Measurements from ENCODE around the gene L3MBTL2. TPM values are rescaled to one million over a fixed set of nuclear protein-coding genes. Genes with fewer than 3 reads are reported as not detected.

L3MBTL2 gene
- total RNA-seq, 1 donor from 2014 or later, result 32.7 TPM

DNA sequence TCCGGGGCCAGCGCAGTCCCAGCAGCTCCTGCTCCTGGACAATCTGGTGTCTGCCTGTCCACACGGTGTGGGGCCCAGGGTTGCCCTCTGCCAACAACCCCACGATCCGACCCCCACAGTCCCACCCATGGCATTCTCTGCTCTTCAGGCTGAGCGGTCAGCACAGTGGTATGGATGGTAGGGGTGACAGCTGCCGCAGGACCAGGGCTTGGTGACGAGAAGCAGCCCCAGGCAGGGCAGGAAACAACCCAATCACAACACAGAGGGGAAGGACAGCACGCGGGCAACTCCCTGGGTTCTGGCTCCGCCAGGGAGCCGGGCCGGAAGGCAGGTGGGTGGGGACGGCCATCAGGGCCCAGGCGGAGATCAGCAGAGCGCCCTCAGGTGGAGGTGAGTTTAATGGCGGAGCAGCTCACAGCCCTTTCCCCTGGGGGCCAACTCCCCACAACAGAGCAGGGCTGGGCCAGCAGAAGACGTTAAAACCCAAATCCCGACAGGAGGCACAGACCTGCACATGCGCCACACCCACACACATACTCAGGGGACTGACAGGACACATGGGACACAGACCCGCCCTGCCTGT, 40.9 kb downstream of the L3MBTL2 start:
- Mint-ChIP-seq H3K36me3 (peaks cover 7% of the 10 kb centered on the region), H3K4me1 (ENCODE audit: unreplicated experiment) (no peaks in the 10 kb centered on the region), H3K9me3 (no peaks in the 10 kb centered on the region), H3K27ac (no peak overlapping the region), H3K27me3 (no peaks in the 10 kb centered on the region), H3K4me3 (no peak overlapping the region)
- TF ChIP-seq, protein P1, sequence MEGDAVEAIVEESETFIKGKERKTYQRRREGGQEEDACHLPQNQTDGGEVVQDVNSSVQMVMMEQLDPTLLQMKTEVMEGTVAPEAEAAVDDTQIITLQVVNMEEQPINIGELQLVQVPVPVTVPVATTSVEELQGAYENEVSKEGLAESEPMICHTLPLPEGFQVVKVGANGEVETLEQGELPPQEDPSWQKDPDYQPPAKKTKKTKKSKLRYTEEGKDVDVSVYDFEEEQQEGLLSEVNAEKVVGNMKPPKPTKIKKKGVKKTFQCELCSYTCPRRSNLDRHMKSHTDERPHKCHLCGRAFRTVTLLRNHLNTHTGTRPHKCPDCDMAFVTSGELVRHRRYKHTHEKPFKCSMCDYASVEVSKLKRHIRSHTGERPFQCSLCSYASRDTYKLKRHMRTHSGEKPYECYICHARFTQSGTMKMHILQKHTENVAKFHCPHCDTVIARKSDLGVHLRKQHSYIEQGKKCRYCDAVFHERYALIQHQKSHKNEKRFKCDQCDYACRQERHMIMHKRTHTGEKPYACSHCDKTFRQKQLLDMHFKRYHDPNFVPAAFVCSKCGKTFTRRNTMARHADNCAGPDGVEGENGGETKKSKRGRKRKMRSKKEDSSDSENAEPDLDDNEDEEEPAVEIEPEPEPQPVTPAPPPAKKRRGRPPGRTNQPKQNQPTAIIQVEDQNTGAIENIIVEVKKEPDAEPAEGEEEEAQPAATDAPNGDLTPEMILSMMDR (conservative IDR thresholded peaks at IDR 0.05), result peak; percentile 16
- no peak for DNase-seq (ENCODE audit: extremely low spot score, unreplicated experiment)

DNA sequence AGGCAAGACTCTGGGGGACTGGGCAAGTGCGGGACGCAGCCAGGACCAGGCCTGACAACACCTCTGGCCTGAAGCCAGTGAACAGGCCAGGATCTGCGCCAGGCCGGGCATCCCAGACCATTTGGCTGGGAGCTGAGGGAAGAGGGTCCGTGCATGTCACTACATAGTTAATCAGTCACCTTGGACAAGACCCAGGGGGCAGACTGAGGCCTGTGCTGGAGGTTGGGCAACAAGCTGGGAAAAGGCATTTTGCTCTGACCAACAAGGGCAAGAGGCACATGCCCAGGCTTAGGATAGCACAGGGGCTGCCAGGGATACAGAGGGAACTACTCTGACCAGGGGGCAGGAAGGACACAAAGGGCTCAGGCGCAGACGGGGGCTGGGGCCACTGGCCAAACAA, 42.6 kb downstream of the L3MBTL2 start:
- peaks cover 7% of the 10 kb centered on the region for H3K36me3 Mint-ChIP-seq
- no peaks in the 10 kb centered on the region for H3K9me3 Mint-ChIP-seq
- TF ChIP-seq, protein P1 (conservative IDR thresholded peaks at IDR 0.05), result no peak
- H3K27me3 Mint-ChIP-seq, result no peaks in the 10 kb centered on the region
- H3K4me1 Mint-ChIP-seq (ENCODE audit: unreplicated experiment), result no peaks in the 10 kb centered on the region
- no peak for DNase-seq (ENCODE audit: extremely low spot score, unreplicated experiment)
- no peak overlapping the region for H3K4me3 Mint-ChIP-seq
- no peak overlapping the region for H3K27ac Mint-ChIP-seq

DNA sequence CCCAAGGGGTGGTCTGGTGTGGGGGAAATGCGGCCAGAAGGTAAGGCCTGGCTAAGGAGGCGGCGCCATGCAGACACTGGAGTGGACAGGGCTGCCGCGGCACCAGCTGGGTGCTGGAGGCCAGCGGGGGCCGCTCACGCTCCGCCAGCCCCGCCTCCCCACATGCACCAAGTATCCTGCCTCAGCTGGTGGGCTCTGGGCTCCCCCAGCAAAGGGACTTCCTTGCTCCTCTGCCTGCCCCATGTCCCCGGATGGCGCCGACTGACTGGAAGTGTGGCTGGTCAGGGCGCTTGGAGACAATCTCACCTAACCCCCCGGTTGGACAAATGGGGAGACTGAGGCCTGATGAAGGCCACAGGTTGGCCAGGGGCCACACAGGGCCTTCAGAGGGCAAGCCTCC, 43.2 kb downstream of the L3MBTL2 start:
- TF ChIP-seq, protein P1 (conservative IDR thresholded peaks at IDR 0.05), result no peak
- H3K9me3 Mint-ChIP-seq, result no peaks in the 10 kb centered on the region
- peaks cover 7% of the 10 kb centered on the region for H3K36me3 Mint-ChIP-seq
- no peaks in the 10 kb centered on the region for H3K27me3 Mint-ChIP-seq
- H3K4me1 Mint-ChIP-seq (ENCODE audit: unreplicated experiment), result no peaks in the 10 kb centered on the region
- no peak for DNase-seq (ENCODE audit: extremely low spot score, unreplicated experiment)
- no peak overlapping the region for H3K4me3 Mint-ChIP-seq
- no peak overlapping the region for H3K27ac Mint-ChIP-seq

DNA sequence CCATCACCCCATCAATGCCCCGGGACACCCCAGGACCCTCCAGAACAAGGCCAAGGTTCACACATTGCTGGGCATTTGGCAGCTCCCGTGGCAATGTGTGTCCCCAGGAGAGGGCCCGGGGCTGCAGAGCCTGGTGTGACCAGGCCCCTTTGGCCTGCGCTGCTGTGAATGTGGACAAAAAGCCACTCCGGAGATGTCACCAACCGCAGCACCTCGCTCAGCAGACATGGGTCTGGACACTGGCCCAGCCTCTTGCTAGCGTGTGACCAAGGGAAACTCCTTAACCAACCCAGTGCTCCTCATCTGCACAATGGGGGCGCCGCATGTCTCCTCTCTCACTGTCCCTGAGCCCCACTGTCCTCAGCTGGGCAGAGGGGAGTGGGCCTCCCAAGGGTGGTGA, 43.6 kb downstream of the L3MBTL2 start:
- Mint-ChIP-seq H3K36me3 (peaks cover 7% of the 10 kb centered on the region), H3K27me3 (no peaks in the 10 kb centered on the region), H3K4me1 (ENCODE audit: unreplicated experiment) (no peaks in the 10 kb centered on the region), H3K27ac (no peak overlapping the region), H3K4me3 (no peak overlapping the region), H3K9me3 (no peaks in the 10 kb centered on the region)
- TF ChIP-seq, protein P1 (conservative IDR thresholded peaks at IDR 0.05), result no peak
- no peak for DNase-seq (ENCODE audit: extremely low spot score, unreplicated experiment)

DNA sequence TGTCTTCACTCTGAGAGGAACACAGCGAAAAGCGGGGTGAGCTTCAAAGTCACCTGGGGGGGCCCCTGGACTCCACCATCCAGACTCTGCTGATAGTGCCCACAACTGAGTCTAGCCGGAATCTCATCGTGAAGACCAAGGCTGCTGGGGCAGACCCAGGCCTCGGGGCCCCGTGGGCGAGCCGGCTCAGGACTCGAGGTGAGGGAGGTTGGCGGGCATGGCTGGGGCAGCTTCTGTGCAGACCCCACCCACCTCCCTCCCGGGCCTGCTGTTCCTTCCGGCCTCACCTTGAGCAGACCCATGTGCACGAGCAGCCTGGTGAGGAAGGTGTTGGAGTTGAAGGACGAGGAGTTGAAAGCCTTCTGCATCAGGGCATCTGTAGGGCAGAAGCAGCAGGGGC, 44.3 kb downstream of the L3MBTL2 start:
- H3K36me3 Mint-ChIP-seq, result peaks cover 7% of the 10 kb centered on the region
- H3K4me3 Mint-ChIP-seq, result no peak overlapping the region
- TF ChIP-seq, protein P1 (conservative IDR thresholded peaks at IDR 0.05), result no peak
- H3K27ac Mint-ChIP-seq, result no peak overlapping the region
- DNase-seq (ENCODE audit: extremely low spot score, unreplicated experiment), result no peak
- H3K4me1 Mint-ChIP-seq (ENCODE audit: unreplicated experiment), result no peaks in the 10 kb centered on the region
- H3K9me3 Mint-ChIP-seq, result no peaks in the 10 kb centered on the region
- no peaks in the 10 kb centered on the region for H3K27me3 Mint-ChIP-seq

DNA sequence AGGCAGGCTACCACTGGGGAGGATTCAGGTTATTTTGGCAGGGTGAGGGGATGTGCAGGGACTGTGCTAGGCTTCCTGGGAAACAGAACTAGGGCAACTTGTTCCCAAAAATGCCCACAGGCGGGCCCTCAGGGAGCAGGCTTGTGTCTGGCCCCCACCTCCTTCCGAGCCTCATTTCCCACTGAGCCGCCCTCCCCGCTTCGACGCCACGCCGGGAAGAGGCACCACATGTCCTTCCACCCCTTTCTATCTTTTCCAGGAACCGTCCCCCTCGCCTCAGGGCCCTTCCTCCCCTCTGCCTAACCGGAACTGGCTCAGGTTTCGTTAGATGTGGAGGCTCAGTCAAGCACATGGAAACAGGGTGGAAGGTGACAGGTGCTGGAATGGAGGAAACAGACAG, 45.0 kb downstream of the L3MBTL2 start:
- no peak for DNase-seq (ENCODE audit: extremely low spot score, unreplicated experiment)
- TF ChIP-seq, protein P1 (conservative IDR thresholded peaks at IDR 0.05), result no peak
- H3K4me3 Mint-ChIP-seq, result no peak overlapping the region
- H3K27me3 Mint-ChIP-seq, result no peaks in the 10 kb centered on the region
- H3K27ac Mint-ChIP-seq, result no peak overlapping the region
- H3K4me1 Mint-ChIP-seq (ENCODE audit: unreplicated experiment), result no peaks in the 10 kb centered on the region
- no peaks in the 10 kb centered on the region for H3K9me3 Mint-ChIP-seq
- peaks cover 7% of the 10 kb centered on the region for H3K36me3 Mint-ChIP-seq

Measured in type B pancreatic cell (in vitro differentiated cells).